Osteoblast (primary cell): Measurements from ENCODE around the gene TRIM56. TPM values are rescaled to one million over a fixed set of nuclear protein-coding genes. Genes with fewer than 3 reads are reported as not detected.

Experiments used
- DNase-seq: peaks from one replicate; pipeline ENCODE4 v3.0.0; 2011; ENCODE audit warnings: low spot score, mixed read lengths; ENCODE audit not compliant: insufficient read length; ENCODE audit errors: missing footprints
- H2AFZ ChIP-seq: 2 replicates; pipeline ENCODE4 v1.6.0; 2011; ENCODE audit warnings: mild to moderate bottlenecking, low read length
- H3K27ac ChIP-seq: 2 replicates; pipeline ENCODE4 v1.5.1; 2011; ENCODE audit warnings: mild to moderate bottlenecking, low read depth, low read length, moderate library complexity
- H3K27me3 ChIP-seq: 2 replicates; pipeline ENCODE4 v1.6.0; 2012; ENCODE audit warnings: mild to moderate bottlenecking, control low read depth, inconsistent platforms, low read length, moderate library complexity; ENCODE audit not compliant: insufficient read depth
- H3K36me3 ChIP-seq: 2 replicates; pipeline ENCODE4 v1.5.1; 2011; ENCODE audit warnings: mild to moderate bottlenecking, low read length, control low read depth, moderate library complexity; ENCODE audit not compliant: insufficient read depth
- H3K4me1 ChIP-seq: 2 replicates; pipeline ENCODE4 v1.5.1; 2011; ENCODE audit warnings: mild to moderate bottlenecking, low read length, control low read depth, moderate library complexity; ENCODE audit not compliant: insufficient read depth
- H3K4me2 ChIP-seq: 2 replicates; pipeline ENCODE4 v1.6.0; 2011; ENCODE audit warnings: mild to moderate bottlenecking, low read length; ENCODE audit not compliant: insufficient read depth
- H3K4me3 ChIP-seq: fragments of 200-600 bp; sonication (generic); 3 replicates; pipeline ENCODE4 v1.5.1; 2012; ENCODE audit warnings: mild to moderate bottlenecking, low read length, inconsistent platforms; ENCODE audit not compliant: insufficient read depth
- H3K79me2 ChIP-seq: 2 replicates; pipeline ENCODE4 v1.6.0; 2012; ENCODE audit warnings: mild to moderate bottlenecking, low read length, control low read depth, inconsistent platforms; ENCODE audit not compliant: insufficient read depth
- H3K9me3 ChIP-seq: 2 replicates; pipeline ENCODE4 v1.5.1; 2011; ENCODE audit warnings: low read depth, low read length, control low read depth
- H4K20me1 ChIP-seq: 2 replicates; pipeline ENCODE4 v1.6.0; 2012; ENCODE audit warnings: mild to moderate bottlenecking, low read length, control low read depth; ENCODE audit not compliant: insufficient read depth
- CTCF ChIP-seq: IDR thresholded peaks from 2 replicates; pipeline ENCODE4 v1.5.1; 2011; ENCODE audit warnings: mild to moderate bottlenecking, low read depth, low read length, moderate library complexity; ENCODE audit errors: extremely low read depth
- total RNA-seq: library from RNA; depleted of rRNA; stranded (reverse); fragments of >200 nt; gene quantifications from 2 replicates; pipeline ENCODE4 v1.2.3, GENCODE V29; 2012

The TRIM56 gene
- total RNA-seq, 1 donor, result 13.8 TPM

- Histone ChIP-seq H3K79me2 (peaks cover 27% of the 10 kb centered on the region), H3K27me3 (no peaks in the 10 kb centered on the region), H3K4me2 (peak overlapping the region; percentile 28), H3K9me3 (no peaks in the 10 kb centered on the region), H3K4me1 (peaks cover 69% of the 10 kb centered on the region), H3K27ac (peak overlapping the region; percentile 98), H3K4me3 (no peak overlapping the region), H4K20me1 (peaks cover 18% of the 10 kb centered on the region), H3K36me3 (peaks cover 15% of the 10 kb centered on the region), H2AFZ (no peak overlapping the region)
- TF ChIP-seq CTCF, result no peak
- DNase-seq, result peak; percentile 21
Observed at GRCh38 chr7:101124376-101125056, 39.2 kb downstream of the TRIM56 start.

- TF ChIP-seq CTCF, result no peak
- H3K27ac ChIP-seq, result peak overlapping the region; percentile 98
- no peak overlapping the region for H2AFZ ChIP-seq
Observed at GRCh38 chr7:101125989-101126650, 40.8 kb downstream of the TRIM56 start.

GRCh38 chr7:101126651-101127459 is 41.6 kb downstream of the TRIM56 start, which contains the start of gene SERPINE1:
SERPINE1 (plus strand) TSS chr7:101127104; CDS start chr7:101128394, 1,290 bp downstream.
- TF ChIP-seq CTCF, result peak; percentile 38
- peaks cover 57% of the 10 kb centered on the region for H3K4me1 ChIP-seq
- no peak within 1 kb of the TSS for H2AFZ ChIP-seq

More at GRCh38 chr7:101125989-101126650, 40.8 kb downstream of the TRIM56 start:
- peak overlapping the region; percentile 82 for H3K4me3 ChIP-seq
- peaks cover 30% of the 10 kb centered on the region for H3K36me3 ChIP-seq
- H3K79me2 ChIP-seq, result peaks cover 27% of the 10 kb centered on the region
- H3K4me2 ChIP-seq, result peak overlapping the region; percentile 98
- peaks cover 27% of the 10 kb centered on the region for H4K20me1 ChIP-seq
- no peaks in the 10 kb centered on the region for H3K27me3 ChIP-seq
- H3K9me3 ChIP-seq, result no peaks in the 10 kb centered on the region
- peaks cover 57% of the 10 kb centered on the region for H3K4me1 ChIP-seq
- peak; percentile 69 for DNase-seq

More at GRCh38 chr7:101126651-101127459, 41.6 kb downstream of the TRIM56 start, which contains the start of gene SERPINE1:
- H3K79me2 ChIP-seq, result peaks cover 27% of the 10 kb centered on the region
- peak; percentile 95 for DNase-seq
- H3K27ac ChIP-seq, result peak within 1 kb of the TSS; percentile 98
- peak within 1 kb of the TSS; percentile 82 for H3K4me3 ChIP-seq
- H3K27me3 ChIP-seq, result no peaks in the 10 kb centered on the region
- no peaks in the 10 kb centered on the region for H3K9me3 ChIP-seq
- H3K4me2 ChIP-seq, result peak within 1 kb of the TSS; percentile 98
- H4K20me1 ChIP-seq, result peaks cover 27% of the 10 kb centered on the region
- H3K36me3 ChIP-seq, result peaks cover 37% of the 10 kb centered on the region
